Purkinje cell (primary cell): ENCODE results near the gene TDRD7. TPM values are rescaled to one million over a fixed set of nuclear protein-coding genes. Genes with fewer than 3 reads are reported as not detected.

Experiments
- polyA plus RNA-seq: library from polyadenylated mRNA; unstranded; fragments of >200 nt; fragmentation: Nextera tagmentation; gene quantifications from 2 replicates; pipeline ENCODE4 v1.2.1, GENCODE V29; 2014

The TDRD7 gene, protein sequence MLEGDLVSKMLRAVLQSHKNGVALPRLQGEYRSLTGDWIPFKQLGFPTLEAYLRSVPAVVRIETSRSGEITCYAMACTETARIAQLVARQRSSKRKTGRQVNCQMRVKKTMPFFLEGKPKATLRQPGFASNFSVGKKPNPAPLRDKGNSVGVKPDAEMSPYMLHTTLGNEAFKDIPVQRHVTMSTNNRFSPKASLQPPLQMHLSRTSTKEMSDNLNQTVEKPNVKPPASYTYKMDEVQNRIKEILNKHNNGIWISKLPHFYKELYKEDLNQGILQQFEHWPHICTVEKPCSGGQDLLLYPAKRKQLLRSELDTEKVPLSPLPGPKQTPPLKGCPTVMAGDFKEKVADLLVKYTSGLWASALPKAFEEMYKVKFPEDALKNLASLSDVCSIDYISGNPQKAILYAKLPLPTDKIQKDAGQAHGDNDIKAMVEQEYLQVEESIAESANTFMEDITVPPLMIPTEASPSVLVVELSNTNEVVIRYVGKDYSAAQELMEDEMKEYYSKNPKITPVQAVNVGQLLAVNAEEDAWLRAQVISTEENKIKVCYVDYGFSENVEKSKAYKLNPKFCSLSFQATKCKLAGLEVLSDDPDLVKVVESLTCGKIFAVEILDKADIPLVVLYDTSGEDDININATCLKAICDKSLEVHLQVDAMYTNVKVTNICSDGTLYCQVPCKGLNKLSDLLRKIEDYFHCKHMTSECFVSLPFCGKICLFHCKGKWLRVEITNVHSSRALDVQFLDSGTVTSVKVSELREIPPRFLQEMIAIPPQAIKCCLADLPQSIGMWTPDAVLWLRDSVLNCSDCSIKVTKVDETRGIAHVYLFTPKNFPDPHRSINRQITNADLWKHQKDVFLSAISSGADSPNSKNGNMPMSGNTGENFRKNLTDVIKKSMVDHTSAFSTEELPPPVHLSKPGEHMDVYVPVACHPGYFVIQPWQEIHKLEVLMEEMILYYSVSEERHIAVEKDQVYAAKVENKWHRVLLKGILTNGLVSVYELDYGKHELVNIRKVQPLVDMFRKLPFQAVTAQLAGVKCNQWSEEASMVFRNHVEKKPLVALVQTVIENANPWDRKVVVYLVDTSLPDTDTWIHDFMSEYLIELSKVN
- 4.8 and 6.5 TPM in 2 replicates for polyA plus RNA-seq

DNA sequence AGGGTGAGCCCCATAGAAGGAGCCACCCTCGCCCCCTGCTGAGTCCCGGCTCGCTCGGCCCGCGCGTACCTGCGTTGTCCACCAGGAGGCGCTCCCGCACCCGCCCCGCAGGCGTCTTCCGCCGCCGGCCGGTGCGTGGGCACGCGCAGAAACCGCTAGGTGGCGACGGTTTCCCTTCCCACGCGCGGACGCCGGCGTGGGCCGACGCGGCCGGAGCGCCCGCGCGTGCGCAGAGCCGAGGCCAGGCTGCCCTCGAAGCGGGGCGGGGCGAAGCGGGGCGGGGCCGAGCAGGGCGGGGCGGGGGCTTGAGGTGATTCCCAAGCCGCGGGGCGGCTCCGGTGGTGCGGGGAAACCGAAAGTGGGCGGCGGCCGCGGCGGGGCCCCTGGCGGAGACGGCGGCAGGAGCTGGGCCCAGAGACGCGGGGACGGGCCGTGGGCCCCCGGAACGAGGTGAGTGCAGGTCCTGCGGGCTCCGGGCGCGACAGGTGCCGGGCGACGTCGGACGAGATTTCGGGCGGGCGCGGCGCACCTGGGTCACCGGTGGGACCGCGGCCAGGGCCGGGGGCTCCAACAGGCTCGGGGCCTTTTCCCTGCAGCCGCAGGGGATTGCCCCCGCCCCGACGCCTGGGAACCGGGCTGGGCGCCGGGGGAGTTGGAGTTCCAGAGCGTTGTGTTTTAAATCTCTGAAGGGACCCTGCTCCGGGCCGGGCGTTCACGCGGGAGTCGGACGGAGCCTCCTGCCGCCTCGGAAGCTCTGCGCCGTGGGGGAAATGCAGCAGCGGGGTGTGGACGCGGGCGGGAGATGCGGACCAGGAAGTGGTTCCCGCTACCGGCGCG lies at the start of gene TDRD7:
Gene TDRD7, plus strand, starts transcription at position 308 of the 837 bp plus-strand sequence. CDS start 16,370 bp downstream, outside the sequence.

DNA sequence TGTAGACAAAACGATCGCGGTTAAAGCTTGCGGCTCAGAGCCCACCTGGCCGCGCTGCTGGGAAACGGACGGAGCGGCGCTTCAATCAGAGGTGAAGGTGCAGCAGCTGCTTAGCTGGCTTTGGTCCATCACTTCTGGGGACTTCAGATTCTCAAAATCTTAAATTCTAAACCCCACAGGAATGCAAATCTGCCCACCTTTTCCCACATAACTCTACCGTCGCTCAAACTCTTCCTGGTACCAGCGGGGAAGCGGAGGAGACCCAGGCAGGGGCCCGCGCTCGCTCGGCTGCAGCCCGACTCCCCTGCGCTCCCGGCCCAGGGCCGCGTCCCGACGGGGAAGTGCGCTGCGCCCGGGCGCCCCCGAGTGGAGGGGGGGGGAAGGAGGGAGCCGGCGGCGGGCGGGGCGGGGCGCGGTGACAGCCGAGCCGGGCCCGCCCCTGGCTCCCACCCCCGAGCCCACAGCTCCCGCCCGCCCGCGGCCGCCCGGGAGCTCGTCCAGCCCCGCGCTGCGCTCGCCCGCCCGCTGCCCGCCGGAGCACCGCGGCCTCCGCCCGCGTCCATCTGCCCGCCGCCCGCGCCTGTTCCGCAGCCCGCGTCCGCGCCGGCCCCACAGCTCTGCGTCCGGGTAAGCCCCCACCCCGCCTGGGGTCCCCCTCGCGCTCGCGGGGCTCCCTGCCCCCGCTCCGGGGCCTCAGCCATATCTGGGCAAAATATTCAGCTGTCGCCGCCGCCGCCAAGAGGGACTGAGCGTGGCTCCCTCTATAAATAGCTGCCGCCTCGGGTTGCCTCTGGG lies 89.5 kb downstream of the TDRD7 start, which contains the start of gene TMOD1:
Gene TMOD1, plus strand, starts transcription at position 490 of the 795 bp plus-strand sequence. CDS start 22,523 bp downstream, outside the sequence.

Other genes with a start within 250 kb of the TDRD7 start
- 2.2 and 3.3 TPM in 2 replicates for gene CCDC180, start 104.4 kb upstream of the TDRD7 start, polyA plus RNA-seq
- gene TMOD1, start 89.6 kb downstream of the TDRD7 start, polyA plus RNA-seq: 8.3 and 15.1 TPM in 2 replicates
- 3.4 and 4.2 TPM in 2 replicates for gene TSTD2, start 221.3 kb downstream of the TDRD7 start, polyA plus RNA-seq
- 25.6 and 26.5 TPM in 2 replicates for gene NCBP1, start 221.7 kb downstream of the TDRD7 start, polyA plus RNA-seq